ENCODE data around the gene USP2.
"Not testable (repeated sequence)": the region's sequence is repeated elsewhere in the genome, so short reads cannot be mapped to it uniquely, and the experiment has no call there.

USP2 gene

GRCh38 chr11:119410501-119410900 is 29.0 kb upstream of the USP2 start:
- Histone ChIP-seq H3K9me3 (ENCODE audit: control insufficient read depth, low read length) (no peaks in the 10 kb centered on the region), H3K36me3 (ENCODE audit: control insufficient read depth, insufficient read depth, low read length) (no peaks in the 10 kb centered on the region), H3K27ac (ENCODE audit: low read depth, low read length, severe bottlenecking) (no peak overlapping the region), H3K4me1 (ENCODE audit: control insufficient read depth, insufficient read depth, low read length, poor library complexity, severe bottlenecking) (no peaks in the 10 kb centered on the region), H3K4me3 (ENCODE audit: extremely low read depth, insufficient read depth, low read length, poor library complexity, severe bottlenecking) (no peak overlapping the region)
- 100% methylated on average over 1 of the region's 1 CpG for WGBS, 2 experiments (ENCODE audit: insufficient coverage in 2 of 2)

- no peak overlapping the region for H3K27ac ChIP-seq (ENCODE audit: low read depth, low read length, severe bottlenecking)
- H3K9me3 ChIP-seq (ENCODE audit: control insufficient read depth, low read length), result no peaks in the 10 kb centered on the region
- H3K4me3 ChIP-seq (ENCODE audit: extremely low read depth, insufficient read depth, low read length, poor library complexity, severe bottlenecking), result no peak overlapping the region
- no peaks in the 10 kb centered on the region for H3K36me3 ChIP-seq (ENCODE audit: control insufficient read depth, insufficient read depth, low read length)
- H3K4me1 ChIP-seq (ENCODE audit: control insufficient read depth, insufficient read depth, low read length, poor library complexity, severe bottlenecking), result no peaks in the 10 kb centered on the region
- WGBS, 2 experiments (ENCODE audit: insufficient coverage in 2 of 2), result 80 to 100% methylated on average over 1 of the region's 1 CpG
These were observed 28.2 kb upstream of the USP2 start for GRCh38 chr11:119409731-119410130.

GRCh38 chr11:119406005-119406404 is 24.5 kb upstream of the USP2 start:
- H3K9me3 ChIP-seq (ENCODE audit: control insufficient read depth, low read length), result peaks cover 4% of the 10 kb centered on the region
- 90% methylated on average over 2 of the region's 3 CpGs; no CpG with 5 or more reads in 1 of the 2 experiments for WGBS, 2 experiments (ENCODE audit: insufficient coverage in 2 of 2)
- H3K4me1 ChIP-seq (ENCODE audit: control insufficient read depth, insufficient read depth, low read length, poor library complexity, severe bottlenecking), result no peaks in the 10 kb centered on the region
- no peak overlapping the region for H3K4me3 ChIP-seq (ENCODE audit: extremely low read depth, insufficient read depth, low read length, poor library complexity, severe bottlenecking)
- no peaks in the 10 kb centered on the region for H3K36me3 ChIP-seq (ENCODE audit: control insufficient read depth, insufficient read depth, low read length)
- H3K27ac ChIP-seq (ENCODE audit: low read depth, low read length, severe bottlenecking), result no peak overlapping the region

GRCh38 chr11:119405448-119405847 is 24.0 kb upstream of the USP2 start:
- 93 to 94% methylated on average over 3 to 4 of the region's 6 CpGs for WGBS, 2 experiments (ENCODE audit: insufficient coverage in 2 of 2)

GRCh38 chr11:119404872-119405271 is 23.4 kb upstream of the USP2 start:
- no peak overlapping the region for H3K4me3 ChIP-seq (ENCODE audit: extremely low read depth, insufficient read depth, low read length, poor library complexity, severe bottlenecking)
- H3K9me3 ChIP-seq (ENCODE audit: control insufficient read depth, low read length), result peaks cover 9% of the 10 kb centered on the region
- H3K27ac ChIP-seq (ENCODE audit: low read depth, low read length, severe bottlenecking), result no peak overlapping the region
- WGBS, 2 experiments (ENCODE audit: insufficient coverage in 2 of 2), result 100% methylated on average over 1 of the region's 2 CpGs; no CpG with 5 or more reads in 1 of the 2 experiments
- no peaks in the 10 kb centered on the region for H3K4me1 ChIP-seq (ENCODE audit: control insufficient read depth, insufficient read depth, low read length, poor library complexity, severe bottlenecking)
- H3K36me3 ChIP-seq (ENCODE audit: control insufficient read depth, insufficient read depth, low read length), result no peaks in the 10 kb centered on the region

More at GRCh38 chr11:119405448-119405847, 24.0 kb upstream of the USP2 start:
- H3K36me3 ChIP-seq (ENCODE audit: control insufficient read depth, insufficient read depth, low read length); H3K4me1 ChIP-seq (ENCODE audit: control insufficient read depth, insufficient read depth, low read length, poor library complexity, severe bottlenecking); H3K9me3 ChIP-seq (ENCODE audit: control insufficient read depth, low read length); H3K27ac ChIP-seq (ENCODE audit: low read depth, low read length, severe bottlenecking); H3K4me3 ChIP-seq (ENCODE audit: extremely low read depth, insufficient read depth, low read length, poor library complexity, severe bottlenecking): not testable (repeated sequence)

- Histone ChIP-seq H3K9me3 (ENCODE audit: control insufficient read depth, low read length) (peaks cover 9% of the 10 kb centered on the region), H3K36me3 (ENCODE audit: control insufficient read depth, insufficient read depth, low read length) (no peaks in the 10 kb centered on the region), H3K4me1 (ENCODE audit: control insufficient read depth, insufficient read depth, low read length, poor library complexity, severe bottlenecking) (no peaks in the 10 kb centered on the region), H3K27ac (ENCODE audit: low read depth, low read length, severe bottlenecking) (no peak overlapping the region), H3K4me3 (ENCODE audit: extremely low read depth, insufficient read depth, low read length, poor library complexity, severe bottlenecking) (no peak overlapping the region)
- WGBS, 2 experiments (ENCODE audit: insufficient coverage in 2 of 2), result 85 to 94% methylated on average over 5 of the region's 5 CpGs
These were observed 21.5 kb upstream of the USP2 start for GRCh38 chr11:119403021-119403420.

GRCh38 chr11:119402470-119402869 is 21.0 kb upstream of the USP2 start:
- WGBS, 2 experiments (ENCODE audit: insufficient coverage in 2 of 2), result 88 to 90% methylated on average over 8 of the region's 8 CpGs
- H3K27ac ChIP-seq (ENCODE audit: low read depth, low read length, severe bottlenecking), result no peak overlapping the region
- no peak overlapping the region for H3K4me3 ChIP-seq (ENCODE audit: extremely low read depth, insufficient read depth, low read length, poor library complexity, severe bottlenecking)
- H3K4me1 ChIP-seq (ENCODE audit: control insufficient read depth, insufficient read depth, low read length, poor library complexity, severe bottlenecking), result no peaks in the 10 kb centered on the region
- H3K36me3 ChIP-seq (ENCODE audit: control insufficient read depth, insufficient read depth, low read length), result no peaks in the 10 kb centered on the region
- H3K9me3 ChIP-seq (ENCODE audit: control insufficient read depth, low read length), result peaks cover 9% of the 10 kb centered on the region

- Histone ChIP-seq H3K9me3 (ENCODE audit: control insufficient read depth, low read length) (peaks cover 9% of the 10 kb centered on the region), H3K4me3 (ENCODE audit: extremely low read depth, insufficient read depth, low read length, poor library complexity, severe bottlenecking) (no peak overlapping the region), H3K36me3 (ENCODE audit: control insufficient read depth, insufficient read depth, low read length) (no peaks in the 10 kb centered on the region), H3K27ac (ENCODE audit: low read depth, low read length, severe bottlenecking) (no peak overlapping the region), H3K4me1 (ENCODE audit: control insufficient read depth, insufficient read depth, low read length, poor library complexity, severe bottlenecking) (no peaks in the 10 kb centered on the region)
These were observed 19.4 kb upstream of the USP2 start for GRCh38 chr11:119400860-119401259.

- Histone ChIP-seq H3K9me3 (ENCODE audit: control insufficient read depth, low read length) (peaks cover 9% of the 10 kb centered on the region), H3K4me1 (ENCODE audit: control insufficient read depth, insufficient read depth, low read length, poor library complexity, severe bottlenecking) (no peaks in the 10 kb centered on the region), H3K36me3 (ENCODE audit: control insufficient read depth, insufficient read depth, low read length) (no peaks in the 10 kb centered on the region), H3K27ac (ENCODE audit: low read depth, low read length, severe bottlenecking) (no peak overlapping the region), H3K4me3 (ENCODE audit: extremely low read depth, insufficient read depth, low read length, poor library complexity, severe bottlenecking) (no peak overlapping the region)
These were observed 16.2 kb upstream of the USP2 start for GRCh38 chr11:119397740-119398139.

- Histone ChIP-seq H3K36me3 (ENCODE audit: control insufficient read depth, insufficient read depth, low read length) (no peaks in the 10 kb centered on the region), H3K27ac (ENCODE audit: low read depth, low read length, severe bottlenecking) (no peak overlapping the region), H3K9me3 (ENCODE audit: control insufficient read depth, low read length) (peaks cover 9% of the 10 kb centered on the region), H3K4me3 (ENCODE audit: extremely low read depth, insufficient read depth, low read length, poor library complexity, severe bottlenecking) (no peak overlapping the region), H3K4me1 (ENCODE audit: control insufficient read depth, insufficient read depth, low read length, poor library complexity, severe bottlenecking) (no peaks in the 10 kb centered on the region)
- WGBS, 2 experiments (ENCODE audit: insufficient coverage in 2 of 2), result 83% methylated on average over 1 of the region's 1 CpG; no CpG with 5 or more reads in 1 of the 2 experiments
These were observed 15.3 kb upstream of the USP2 start for GRCh38 chr11:119396835-119397234.

- no peak overlapping the region for H3K4me3 ChIP-seq (ENCODE audit: extremely low read depth, insufficient read depth, low read length, poor library complexity, severe bottlenecking)
- WGBS, 2 experiments (ENCODE audit: insufficient coverage in 2 of 2), result 89 to 94% methylated on average over 4 to 7 of the region's 7 CpGs
- no peaks in the 10 kb centered on the region for H3K4me1 ChIP-seq (ENCODE audit: control insufficient read depth, insufficient read depth, low read length, poor library complexity, severe bottlenecking)
- no peaks in the 10 kb centered on the region for H3K36me3 ChIP-seq (ENCODE audit: control insufficient read depth, insufficient read depth, low read length)
- H3K9me3 ChIP-seq (ENCODE audit: control insufficient read depth, low read length), result no peaks in the 10 kb centered on the region
- no peak overlapping the region for H3K27ac ChIP-seq (ENCODE audit: low read depth, low read length, severe bottlenecking)
These were observed 9.8 kb upstream of the USP2 start for GRCh38 chr11:119391275-119391674.

Data from mesodermal cell (in vitro differentiated cells).